Loucy (cell line): Measurements from ENCODE around the gene AKNA.

Source experiments
- H2AFZ ChIP-seq: fragments of 200-600 bp; sonication (generic); 2 replicates; pipeline ENCODE4 v1.6.0; 2016; ENCODE audit warnings: antibody characterized with exemption, mild to moderate bottlenecking, low read length, moderate library complexity
- H3F3A ChIP-seq: fragments of 200-600 bp; 2 replicates; pipeline ENCODE4 v1.6.0; 2016; ENCODE audit warnings: antibody characterized with exemption, low read depth, mild to moderate bottlenecking
- H3K27me3 ChIP-seq: fragments of 200-600 bp; sonication (generic); 2 replicates; pipeline ENCODE4 v1.6.1; 2014; ENCODE audit warnings: low read length, mild to moderate bottlenecking; ENCODE audit not compliant: insufficient read depth, poor library complexity, severe bottlenecking
- H3K36me3 ChIP-seq: fragments of 200-600 bp; sonication (generic); 2 replicates; pipeline ENCODE4 v1.6.1; 2016; ENCODE audit warnings: low read length; ENCODE audit not compliant: insufficient read depth
- H3K4me1 ChIP-seq: fragments of 200-600 bp; sonication (generic); 2 replicates; pipeline ENCODE4 v1.5.1; 2014; ENCODE audit warnings: low read length, mild to moderate bottlenecking; ENCODE audit not compliant: insufficient read depth, poor library complexity, severe bottlenecking
- H3K4me2 ChIP-seq: fragments of 200-600 bp; sonication (generic); 2 replicates; pipeline ENCODE4 v1.6.0; 2014; ENCODE audit warnings: antibody characterized with exemption, low read length, low read depth, mild to moderate bottlenecking; ENCODE audit not compliant: poor library complexity, severe bottlenecking
- H3K4me3 ChIP-seq: fragments of 200-600 bp; sonication (generic); 2 replicates; pipeline ENCODE4 v1.5.1; 2014; ENCODE audit warnings: low read length, mild to moderate bottlenecking, mixed read lengths; ENCODE audit not compliant: poor library complexity, severe bottlenecking
- H3K79me2 ChIP-seq: fragments of 200-600 bp; sonication (generic); 2 replicates; pipeline ENCODE4 v1.6.1; 2014; ENCODE audit warnings: low read length; ENCODE audit not compliant: insufficient read depth
- H3K9ac ChIP-seq: fragments of 200-600 bp; sonication (generic); 2 replicates; pipeline ENCODE4 v1.6.0; 2014; ENCODE audit warnings: mild to moderate bottlenecking, low read depth, low read length, moderate library complexity; ENCODE audit not compliant: poor library complexity, severe bottlenecking
- H3K9me2 ChIP-seq: fragments of 200-600 bp; sonication (generic); replicated peaks from 2 replicates; pipeline ENCODE4 v1.6.1; 2016; ENCODE audit warnings: low read depth, low read length, mixed read lengths
- H3K9me3 ChIP-seq: fragments of 200-600 bp; sonication (generic); 2 replicates; pipeline ENCODE4 v1.6.1; 2014; ENCODE audit warnings: mild to moderate bottlenecking, antibody characterized with exemption, low read length, low read depth; ENCODE audit not compliant: insufficient read depth
- H4K20me1 ChIP-seq: fragments of 200-600 bp; sonication (generic); 2 replicates; pipeline ENCODE4 v1.6.0; 2014; ENCODE audit warnings: antibody characterized with exemption, low read length, mild to moderate bottlenecking; ENCODE audit not compliant: insufficient read depth, poor library complexity, severe bottlenecking
- CTCF ChIP-seq: fragments of 200-600 bp; sonication (generic); conservative IDR thresholded peaks from 2 replicates; pipeline ENCODE4 v1.5.1; 2014; ENCODE audit warnings: mild to moderate bottlenecking, antibody characterized with exemption, low read length
- EZH2phosphoT487 ChIP-seq: fragments of 200-600 bp; IDR thresholded peaks from 2 replicates; pipeline ENCODE4 v1.6.1; 2018; ENCODE audit warnings: antibody characterized with exemption, mild to moderate bottlenecking, moderate library complexity, borderline replicate concordance

Gene AKNA

GRCh38 chr9:114394523-114395333 is 6.9 kb upstream of the AKNA start:
- no peak overlapping the region for H3K9ac ChIP-seq
- no peaks in the 10 kb centered on the region for H3K27me3 ChIP-seq
- no peaks in the 10 kb centered on the region for H3K36me3 ChIP-seq
- H3K4me3 ChIP-seq: no peak overlapping the region
- no peaks in the 10 kb centered on the region for H3K9me3 ChIP-seq
- no peak overlapping the region for H2AFZ ChIP-seq
- no peak for TF ChIP-seq EZH2phosphoT487
- TF ChIP-seq CTCF: no peak
- H3K79me2 ChIP-seq: peaks cover 33% of the 10 kb centered on the region
- no peak overlapping the region for H3K4me2 ChIP-seq
- H3F3A ChIP-seq: no peaks in the 10 kb centered on the region
- peaks cover 8% of the 10 kb centered on the region for H4K20me1 ChIP-seq
- H3K9me2 ChIP-seq: no peaks in the 10 kb centered on the region
- peaks cover 30% of the 10 kb centered on the region for H3K4me1 ChIP-seq

- H3K9me2 ChIP-seq: no peaks in the 10 kb centered on the region
- H3K36me3 ChIP-seq: no peaks in the 10 kb centered on the region
- no peaks in the 10 kb centered on the region for H3K9me3 ChIP-seq
- peaks cover 47% of the 10 kb centered on the region for H3K4me1 ChIP-seq
- H4K20me1 ChIP-seq: peaks cover 8% of the 10 kb centered on the region
- TF ChIP-seq CTCF: no peak
- TF ChIP-seq EZH2phosphoT487: no peak
- no peaks in the 10 kb centered on the region for H3F3A ChIP-seq
- no peak overlapping the region for H3K4me3 ChIP-seq
- no peaks in the 10 kb centered on the region for H3K27me3 ChIP-seq
- H3K4me2 ChIP-seq: peak overlapping the region; percentile 29
- peak overlapping the region; percentile 23 for H3K9ac ChIP-seq
- peaks cover 51% of the 10 kb centered on the region for H3K79me2 ChIP-seq
- H2AFZ ChIP-seq: no peak overlapping the region
These were observed 4.9 kb upstream of the AKNA start for GRCh38 chr9:114392749-114393112.

GRCh38 chr9:114390952-114391351 is 3.2 kb upstream of the AKNA start:
- peaks cover 56% of the 10 kb centered on the region for H3K79me2 ChIP-seq
- peak overlapping the region; percentile 97 for H3K4me2 ChIP-seq
- no peaks in the 10 kb centered on the region for H3K9me2 ChIP-seq
- TF ChIP-seq CTCF (no peak), EZH2phosphoT487 (no peak)
- no peak overlapping the region for H2AFZ ChIP-seq
- no peak overlapping the region for H3K4me3 ChIP-seq
- H4K20me1 ChIP-seq: peaks cover 11% of the 10 kb centered on the region
- 0 out of 2 replicates have a peak, but pooled peaks cover 2% of the 10 kb centered on the region for H3F3A ChIP-seq
- no peaks in the 10 kb centered on the region for H3K9me3 ChIP-seq
- H3K36me3 ChIP-seq: no peaks in the 10 kb centered on the region
- H3K9ac ChIP-seq: no peak overlapping the region
- no peaks in the 10 kb centered on the region for H3K27me3 ChIP-seq
- peaks cover 43% of the 10 kb centered on the region for H3K4me1 ChIP-seq
